Astrocyte (in vitro differentiated cells and primary cell): ENCODE measurements around the gene IRX6. TPM values are rescaled to one million over a fixed set of nuclear protein-coding genes. Genes with fewer than 3 reads are reported as not detected.

Source experiments
- DNase-seq: peaks from one replicate; pipeline ENCODE4 v3.0.0-alpha.2; 2010; ENCODE audit warnings: low read depth
- FAIRE-seq: peaks from 2 replicates; lab custom pipeline; 2011; peaks lifted over from hg19 to GRCh38; lab: Jason Lieb, UNC
- H2AFZ ChIP-seq: 2 replicates; pipeline ENCODE4 v1.6.0; 2012; ENCODE audit warnings: low read depth, low read length, inconsistent platforms
- H3K27ac ChIP-seq: 2 replicates; pipeline ENCODE4 v1.5.1; 2011; ENCODE audit warnings: low read depth, low read length, inconsistent platforms
- H3K27me3 ChIP-seq: 2 replicates; pipeline ENCODE4 v1.6.0; 2011; ENCODE audit warnings: low read length, inconsistent platforms; ENCODE audit not compliant: insufficient read depth
- H3K36me3 ChIP-seq: 2 replicates; pipeline ENCODE4 v1.5.1; 2011; ENCODE audit warnings: low read length, inconsistent platforms; ENCODE audit not compliant: insufficient read depth
- H3K4me1 ChIP-seq: 2 replicates; pipeline ENCODE4 v1.5.1; 2011; ENCODE audit warnings: low read length, inconsistent platforms; ENCODE audit not compliant: insufficient read depth
- H3K4me2 ChIP-seq: 2 replicates; pipeline ENCODE4 v1.6.0; 2012; ENCODE audit warnings: low read length, inconsistent platforms
- H3K4me3 ChIP-seq: 2 replicates; pipeline ENCODE4 v1.5.1; 2011; ENCODE audit warnings: low read depth, mild to moderate bottlenecking, low read length, inconsistent platforms; ENCODE audit not compliant: insufficient read depth
- H3K79me2 ChIP-seq: 2 replicates; pipeline ENCODE4 v1.6.0; 2012; ENCODE audit warnings: mild to moderate bottlenecking, low read length, inconsistent platforms; ENCODE audit not compliant: insufficient read depth
- H3K9ac ChIP-seq: 2 replicates; pipeline ENCODE4 v1.6.0; 2012; ENCODE audit warnings: mild to moderate bottlenecking, low read length, inconsistent platforms
- H3K9me3 ChIP-seq: 2 replicates; pipeline ENCODE4 v1.5.1; 2012; ENCODE audit warnings: low read depth, mild to moderate bottlenecking, low read length, inconsistent platforms; ENCODE audit not compliant: insufficient read depth
- H4K20me1 ChIP-seq: 2 replicates; pipeline ENCODE4 v1.6.0; 2012; ENCODE audit warnings: low read length, inconsistent platforms; ENCODE audit not compliant: insufficient read depth
- H3K27ac Mint-ChIP-seq: one replicate; pipeline ENCODE4 v1.8.0; 2021; ENCODE audit warnings: mild to moderate bottlenecking, mixed read lengths; ENCODE audit not compliant: unreplicated experiment
- H3K27me3 Mint-ChIP-seq: one replicate; pipeline ENCODE4 v1.8.0; 2021; ENCODE audit warnings: low read depth, mixed read lengths; ENCODE audit not compliant: unreplicated experiment
- H3K36me3 Mint-ChIP-seq: one replicate; pipeline ENCODE4 v1.8.0; 2021; ENCODE audit warnings: low read depth, mixed read lengths; ENCODE audit not compliant: unreplicated experiment
- H3K4me1 Mint-ChIP-seq: one replicate; pipeline ENCODE4 v1.8.0; 2021; ENCODE audit warnings: low read depth, mixed read lengths; ENCODE audit not compliant: unreplicated experiment
- H3K4me3 Mint-ChIP-seq: one replicate; pipeline ENCODE4 v1.8.0; 2021; ENCODE audit warnings: mild to moderate bottlenecking, moderate library complexity, mixed read lengths; ENCODE audit not compliant: unreplicated experiment
- H3K9me3 Mint-ChIP-seq: one replicate; pipeline ENCODE4 v1.8.0; 2021; ENCODE audit warnings: mild to moderate bottlenecking, mixed read lengths; ENCODE audit not compliant: unreplicated experiment
- EZH2 ChIP-seq: IDR thresholded peaks from 2 replicates; pipeline ENCODE4 v1.6.1; 2012; ENCODE audit warnings: mild to moderate bottlenecking, low read length, inconsistent platforms; ENCODE audit not compliant: insufficient read depth
- total RNA-seq: library from RNA; stranded (reverse); gene quantifications from 2 replicates; pipeline ENCODE4 v1.2.1, GENCODE V29; 2021
- TF ChIP-seq, protein P1 (sequence below): IDR thresholded peaks from 2 replicates; pipeline ENCODE4 v1.5.1; 2011; ENCODE audit warnings: low read depth, mild to moderate bottlenecking, inconsistent platforms, low read length, moderate library complexity; ENCODE audit not compliant: insufficient read depth

IRX6 gene
- total RNA-seq, 1 donor from 2014 or later, result not detected

DNA sequence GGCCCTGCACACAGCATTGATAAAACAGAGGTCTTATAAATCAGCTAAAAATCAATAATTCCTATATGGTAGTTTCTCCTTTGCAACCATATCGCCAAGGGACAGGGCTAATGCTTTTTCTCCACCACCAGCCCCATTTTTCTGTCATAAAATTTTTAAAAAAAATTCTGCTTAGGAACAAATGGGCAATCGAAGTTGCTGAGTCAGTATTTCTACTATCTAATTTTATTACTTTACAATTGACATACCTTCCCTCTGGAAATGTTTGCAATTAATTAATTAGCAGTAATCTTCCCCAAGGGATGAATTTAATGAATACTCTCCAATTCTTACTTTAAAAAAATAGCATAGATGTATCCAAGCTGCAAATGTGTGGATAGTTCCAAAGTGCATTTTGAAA is 1.7 kb upstream of the IRX6 start:
- Histone ChIP-seq H4K20me1 (no peaks in the 10 kb centered on the region), H3K4me1 (no peaks in the 10 kb centered on the region), H3K79me2 (no peaks in the 10 kb centered on the region), H3K4me3 (no peak overlapping the region), H3K27ac (no peak overlapping the region), H3K36me3 (no peaks in the 10 kb centered on the region), H3K4me2 (no peak overlapping the region), H3K27me3 (peaks cover 24% of the 10 kb centered on the region), H3K9me3 (no peaks in the 10 kb centered on the region), H3K9ac (no peak overlapping the region), H2AFZ (no peak overlapping the region)
- H3K36me3 Mint-ChIP-seq, result no peaks in the 10 kb centered on the region
- no peak overlapping the region for H3K27ac Mint-ChIP-seq
- H3K4me1 Mint-ChIP-seq, result no peaks in the 10 kb centered on the region
- H3K27me3 Mint-ChIP-seq, result peaks cover 67% of the 10 kb centered on the region
- no peak overlapping the region for H3K4me3 Mint-ChIP-seq
- TF ChIP-seq EZH2, result no peak
- TF ChIP-seq, protein P1, sequence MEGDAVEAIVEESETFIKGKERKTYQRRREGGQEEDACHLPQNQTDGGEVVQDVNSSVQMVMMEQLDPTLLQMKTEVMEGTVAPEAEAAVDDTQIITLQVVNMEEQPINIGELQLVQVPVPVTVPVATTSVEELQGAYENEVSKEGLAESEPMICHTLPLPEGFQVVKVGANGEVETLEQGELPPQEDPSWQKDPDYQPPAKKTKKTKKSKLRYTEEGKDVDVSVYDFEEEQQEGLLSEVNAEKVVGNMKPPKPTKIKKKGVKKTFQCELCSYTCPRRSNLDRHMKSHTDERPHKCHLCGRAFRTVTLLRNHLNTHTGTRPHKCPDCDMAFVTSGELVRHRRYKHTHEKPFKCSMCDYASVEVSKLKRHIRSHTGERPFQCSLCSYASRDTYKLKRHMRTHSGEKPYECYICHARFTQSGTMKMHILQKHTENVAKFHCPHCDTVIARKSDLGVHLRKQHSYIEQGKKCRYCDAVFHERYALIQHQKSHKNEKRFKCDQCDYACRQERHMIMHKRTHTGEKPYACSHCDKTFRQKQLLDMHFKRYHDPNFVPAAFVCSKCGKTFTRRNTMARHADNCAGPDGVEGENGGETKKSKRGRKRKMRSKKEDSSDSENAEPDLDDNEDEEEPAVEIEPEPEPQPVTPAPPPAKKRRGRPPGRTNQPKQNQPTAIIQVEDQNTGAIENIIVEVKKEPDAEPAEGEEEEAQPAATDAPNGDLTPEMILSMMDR, result no peak
- H3K9me3 Mint-ChIP-seq, result no peaks in the 10 kb centered on the region
- DNase-seq, result no peak
- FAIRE-seq, result no peak

DNA sequence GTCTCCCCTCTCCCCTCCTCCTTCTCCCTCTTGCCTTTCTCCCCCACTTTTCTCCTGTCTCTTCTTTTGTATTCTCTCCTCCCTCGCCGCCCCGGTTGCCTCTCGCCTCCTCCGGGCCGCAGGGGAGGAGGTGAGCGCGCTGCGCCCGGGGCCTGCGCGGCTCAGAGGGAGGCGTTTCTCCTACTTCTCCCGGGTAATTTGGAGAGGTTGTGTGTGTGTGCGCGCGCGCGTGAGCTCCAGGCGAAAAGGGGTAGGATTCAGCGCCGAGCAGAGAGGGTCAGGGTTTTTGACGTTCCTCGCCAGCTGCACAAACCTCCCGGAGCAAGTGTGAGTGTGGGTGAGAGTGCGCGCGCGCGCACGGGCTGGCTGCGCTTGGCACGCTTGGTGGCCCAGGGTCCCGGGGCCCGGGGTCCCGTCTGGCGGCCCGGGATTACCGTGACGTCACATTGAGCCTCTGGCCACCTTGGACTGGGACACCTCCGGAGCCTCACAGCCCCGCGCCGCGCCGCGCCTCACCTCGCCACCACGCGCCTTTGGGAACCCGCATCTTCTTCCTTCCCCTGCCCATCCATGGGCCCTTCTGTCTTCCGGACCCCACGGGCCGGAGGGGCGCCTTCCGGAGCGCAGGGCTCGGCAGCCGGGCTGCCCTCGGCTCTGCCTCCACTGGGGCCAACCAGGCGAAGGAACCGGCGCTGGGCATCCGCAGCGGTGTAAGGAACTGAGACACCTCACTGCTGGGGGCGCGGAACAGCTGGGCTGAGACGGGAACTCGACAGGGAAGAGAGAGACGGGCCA is 479 bp downstream of the IRX6 start:
- Mint-ChIP-seq H3K4me3 (peak overlapping the region; percentile 54), H3K27me3 (peaks cover 81% of the 10 kb centered on the region), H3K4me1 (no peaks in the 10 kb centered on the region), H3K27ac (no peak overlapping the region), H3K36me3 (no peaks in the 10 kb centered on the region), H3K9me3 (no peaks in the 10 kb centered on the region)
- H3K4me3 ChIP-seq, result no peak overlapping the region
- no peaks in the 10 kb centered on the region for H4K20me1 ChIP-seq
- H3K36me3 ChIP-seq, result no peaks in the 10 kb centered on the region
- peaks cover 39% of the 10 kb centered on the region for H3K27me3 ChIP-seq
- DNase-seq, result no peak
- no peak for FAIRE-seq
- no peaks in the 10 kb centered on the region for H3K9me3 ChIP-seq
- H2AFZ ChIP-seq, result no peak overlapping the region
- H3K4me1 ChIP-seq, result no peaks in the 10 kb centered on the region
- no peak overlapping the region for H3K9ac ChIP-seq
- peak overlapping the region; percentile 22 for H3K4me2 ChIP-seq
- no peaks in the 10 kb centered on the region for H3K79me2 ChIP-seq
- TF ChIP-seq EZH2, result peak; percentile 51
- TF ChIP-seq, protein P1, result no peak
- no peak overlapping the region for H3K27ac ChIP-seq

DNA sequence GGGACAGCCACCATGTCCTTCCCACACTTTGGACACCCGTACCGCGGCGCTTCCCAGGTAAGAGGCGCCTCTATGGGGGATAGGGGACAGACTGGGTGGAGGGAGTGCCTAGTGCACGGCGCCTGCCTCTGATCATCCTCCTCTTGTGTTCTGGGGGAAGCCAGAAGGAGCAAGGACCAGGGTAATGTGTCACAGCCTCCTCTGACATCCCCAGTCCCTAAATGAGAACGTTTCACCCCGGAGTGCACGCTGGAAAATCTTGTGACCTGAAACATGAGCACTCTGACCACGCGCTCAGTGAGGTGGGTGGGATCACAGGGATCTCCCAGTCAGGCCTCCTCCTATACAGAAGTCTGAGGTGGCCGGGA is 1.1 kb downstream of the IRX6 start:
- Mint-ChIP-seq H3K9me3 (no peaks in the 10 kb centered on the region), H3K36me3 (no peaks in the 10 kb centered on the region), H3K4me3 (no peak overlapping the region), H3K4me1 (no peaks in the 10 kb centered on the region), H3K27me3 (peaks cover 82% of the 10 kb centered on the region), H3K27ac (no peak overlapping the region)
- Histone ChIP-seq H2AFZ (no peak overlapping the region), H3K9me3 (no peaks in the 10 kb centered on the region), H3K4me1 (no peaks in the 10 kb centered on the region), H3K4me2 (no peak overlapping the region), H3K9ac (no peak overlapping the region), H4K20me1 (no peaks in the 10 kb centered on the region), H3K36me3 (no peaks in the 10 kb centered on the region), H3K27ac (no peak overlapping the region), H3K27me3 (peaks cover 45% of the 10 kb centered on the region), H3K79me2 (no peaks in the 10 kb centered on the region), H3K4me3 (no peak overlapping the region)
- TF ChIP-seq, protein P1, result no peak
- no peak for TF ChIP-seq EZH2
- FAIRE-seq, result no peak
- no peak for DNase-seq
